Measurements from ENCODE around the gene PRKD3. TPM values are rescaled to one million over a fixed set of nuclear protein-coding genes. Genes with fewer than 3 reads are reported as not detected.
"Not testable (repeated sequence)": the region's sequence is repeated elsewhere in the genome, so short reads cannot be mapped to it uniquely, and the experiment has no call there.

Gene PRKD3
- total and polyA plus RNA-seq, 12 donors, result 4.4 to 21.6 (median 12.1) TPM

- ATAC-seq, result no peak
Observed at GRCh38 chr2:37297632-37298031, 27.0 kb downstream of the PRKD3 start.

GRCh38 chr2:37295469-37296073 lies 29.1 kb downstream of the PRKD3 start:
- Histone ChIP-seq H3K27me3 (no peaks in the 10 kb centered on the region), H3K36me3 (peaks cover 0 to 25% (median 0%) of the 10 kb centered on the region in 9 donors), H3K4me3 (no peak overlapping the region), H3K27ac (no peak overlapping the region), H3K4me1 (peaks cover 0 to 8% (median 0%) of the 10 kb centered on the region in 9 donors), H3K9me3 (no peaks in the 10 kb centered on the region)
- ATAC-seq (no peak), DNase-seq (no peak)
- 90 to 93% methylated on average over 1 of the region's 1 CpG for WGBS, 2 donors
- intact Hi-C loops (cut with DNase I), result no loop called here
- TF ChIP-seq, protein P1, sequence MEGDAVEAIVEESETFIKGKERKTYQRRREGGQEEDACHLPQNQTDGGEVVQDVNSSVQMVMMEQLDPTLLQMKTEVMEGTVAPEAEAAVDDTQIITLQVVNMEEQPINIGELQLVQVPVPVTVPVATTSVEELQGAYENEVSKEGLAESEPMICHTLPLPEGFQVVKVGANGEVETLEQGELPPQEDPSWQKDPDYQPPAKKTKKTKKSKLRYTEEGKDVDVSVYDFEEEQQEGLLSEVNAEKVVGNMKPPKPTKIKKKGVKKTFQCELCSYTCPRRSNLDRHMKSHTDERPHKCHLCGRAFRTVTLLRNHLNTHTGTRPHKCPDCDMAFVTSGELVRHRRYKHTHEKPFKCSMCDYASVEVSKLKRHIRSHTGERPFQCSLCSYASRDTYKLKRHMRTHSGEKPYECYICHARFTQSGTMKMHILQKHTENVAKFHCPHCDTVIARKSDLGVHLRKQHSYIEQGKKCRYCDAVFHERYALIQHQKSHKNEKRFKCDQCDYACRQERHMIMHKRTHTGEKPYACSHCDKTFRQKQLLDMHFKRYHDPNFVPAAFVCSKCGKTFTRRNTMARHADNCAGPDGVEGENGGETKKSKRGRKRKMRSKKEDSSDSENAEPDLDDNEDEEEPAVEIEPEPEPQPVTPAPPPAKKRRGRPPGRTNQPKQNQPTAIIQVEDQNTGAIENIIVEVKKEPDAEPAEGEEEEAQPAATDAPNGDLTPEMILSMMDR (IDR thresholded peaks at IDR 0.05), result no peak

More at GRCh38 chr2:37297632-37298031, 27.0 kb downstream of the PRKD3 start:
- TF ChIP-seq, protein P1 (IDR thresholded peaks at IDR 0.05), result no peak
- Histone ChIP-seq H3K9me3 (no peaks in the 10 kb centered on the region), H3K4me3 (no peak overlapping the region), H3K27me3 (no peaks in the 10 kb centered on the region), H3K36me3 (peaks cover 0 to 5% (median 0%) of the 10 kb centered on the region in 9 donors), H3K27ac (no peak overlapping the region), H3K4me1 (peaks cover 0 to 10% (median 0%) of the 10 kb centered on the region in 9 donors)
- intact Hi-C loops (cut with DNase I), result no loop called here
- no peak for DNase-seq

GRCh38 chr2:37294858-37295257 lies 29.8 kb downstream of the PRKD3 start:
- 94 to 95% methylated on average over 2 of the region's 2 CpGs for WGBS, 2 donors
- H3K4me1 ChIP-seq; ATAC-seq; DNase-seq; H3K27ac ChIP-seq; intact Hi-C loops (cut with DNase I); H3K4me3 ChIP-seq; H3K27me3 ChIP-seq; H3K9me3 ChIP-seq: not testable (repeated sequence)
- peaks cover 0 to 32% (median 0%) of the 10 kb centered on the region in 9 donors for H3K36me3 ChIP-seq

- intact Hi-C loops (cut with DNase I), result no loop called here
- no peak overlapping the region for H3K4me3 ChIP-seq
- no peak overlapping the region for H3K27ac ChIP-seq
- H3K4me1 ChIP-seq, result peaks cover 0 to 8% (median 0%) of the 10 kb centered on the region in 9 donors
- WGBS, 2 donors, result 95 to 97% methylated on average over 2 of the region's 2 CpGs
- ATAC-seq, result no peak
- no peaks in the 10 kb centered on the region for H3K9me3 ChIP-seq
- TF ChIP-seq, protein P1 (IDR thresholded peaks at IDR 0.05), result no peak
- H3K36me3 ChIP-seq, result peaks cover 0 to 63% (median 7%) of the 10 kb centered on the region in 9 donors
- no peak for DNase-seq
- H3K27me3 ChIP-seq, result no peaks in the 10 kb centered on the region
Observed at GRCh38 chr2:37291680-37292079, 33.0 kb downstream of the PRKD3 start.

GRCh38 chr2:37287966-37288365 lies 36.7 kb downstream of the PRKD3 start:
- Histone ChIP-seq H3K4me1 (peaks cover 0 to 3% (median 0%) of the 10 kb centered on the region in 9 donors), H3K27ac (no peak overlapping the region), H3K27me3 (no peaks in the 10 kb centered on the region), H3K4me3 (no peak overlapping the region), H3K9me3 (no peaks in the 10 kb centered on the region), H3K36me3 (peaks cover 0 to 96% (median 7%) of the 10 kb centered on the region in 9 donors)
- intact Hi-C loops (cut with DNase I), result no loop called here
- TF ChIP-seq, protein P1 (IDR thresholded peaks at IDR 0.05), result peak in 3 of 9 donors; percentile 12 to 23 (median 17)
- 96 to 98% methylated on average over 2 of the region's 2 CpGs for WGBS, 2 donors
- no peak for DNase-seq
- no peak for ATAC-seq

Data from heart right ventricle (tissue), 16 donors.